ENCODE data around the gene KCNG2.
"Not testable (repeated sequence)": the region's sequence is repeated elsewhere in the genome, so short reads cannot be mapped to it uniquely, and the experiment has no call there.

The KCNG2 gene

GRCh38 chr18:79853303-79853992, 55.7 kb downstream of the KCNG2 start:
- no peak for DNase-seq (ENCODE audit: low read depth in 2 of 2)

- DNase-seq (ENCODE audit: low read depth in 2 of 2) = no peak
Observed at GRCh38 chr18:79853993-79854364, 56.2 kb downstream of the KCNG2 start.

GRCh38 chr18:79855147-79855933, 57.6 kb downstream of the KCNG2 start:
- DNase-seq (ENCODE audit: low read depth in 2 of 2) = no peak

- DNase-seq (ENCODE audit: low read depth in 2 of 2) = no peak
Observed at GRCh38 chr18:79856119-79857007, 58.6 kb downstream of the KCNG2 start.

GRCh38 chr18:79857082-79857671, 59.4 kb downstream of the KCNG2 start:
- DNase-seq (ENCODE audit: low read depth in 2 of 2) = no peak

GRCh38 chr18:79859314-79859713, 61.6 kb downstream of the KCNG2 start:
- no peak for DNase-seq (ENCODE audit: low read depth in 2 of 2)

GRCh38 chr18:79861687-79862086, 63.9 kb downstream of the KCNG2 start:
- no peak for DNase-seq (ENCODE audit: low read depth in 2 of 2)

GRCh38 chr18:79862562-79862961, 64.8 kb downstream of the KCNG2 start:
- DNase-seq (ENCODE audit: low read depth in 2 of 2) = no peak

GRCh38 chr18:79863161-79864005, 65.6 kb downstream of the KCNG2 start:
- no peak for DNase-seq (ENCODE audit: low read depth in 2 of 2)

GRCh38 chr18:79864006-79864725, 66.4 kb downstream of the KCNG2 start:
- no peak for DNase-seq (ENCODE audit: low read depth in 2 of 2)

- DNase-seq (ENCODE audit: low read depth in 2 of 2) = not testable (repeated sequence)
Observed at GRCh38 chr18:79864955-79865354, 67.2 kb downstream of the KCNG2 start.

GRCh38 chr18:79865951-79866350, 68.2 kb downstream of the KCNG2 start:
- not testable (repeated sequence) for DNase-seq (ENCODE audit: low read depth in 2 of 2)

GRCh38 chr18:79866889-79867574, 69.3 kb downstream of the KCNG2 start:
- DNase-seq (ENCODE audit: low read depth in 2 of 2) = no peak

GRCh38 chr18:79867666-79868065, 69.9 kb downstream of the KCNG2 start:
- no peak for DNase-seq (ENCODE audit: low read depth in 2 of 2)

- DNase-seq (ENCODE audit: low read depth in 2 of 2) = no peak
Observed at GRCh38 chr18:79868168-79868784, 70.5 kb downstream of the KCNG2 start.

GRCh38 chr18:79868811-79869541, 71.2 kb downstream of the KCNG2 start:
- DNase-seq (ENCODE audit: low read depth in 2 of 2) = no peak

- DNase-seq (ENCODE audit: low read depth in 2 of 2) = no peak
Observed at GRCh38 chr18:79869591-79870300, 72.0 kb downstream of the KCNG2 start.
